Effector memory CD8-positive, alpha-beta T cell (primary cell): ENCODE results near the gene LIPH.
"Not testable (repeated sequence)": the region's sequence is repeated elsewhere in the genome, so short reads cannot be mapped to it uniquely, and the experiment has no call there.

Source experiments
- ATAC-seq: fragments of 150-1000 bp; cut with Tn5 transposase; replicated peaks from 2 replicates; pipeline ENCODE4 v1.10.0; 2021; ENCODE audit warnings: mild to moderate bottlenecking, moderate library complexity
- DNase-seq, 3 experiments: peaks; one replicate each; pipeline ENCODE4 v3.0.0; 2021
- H3K27ac Mint-ChIP-seq, 2 donors: one replicate each; pipeline ENCODE4 v1.8.0; 2022; ENCODE audit warnings: mild to moderate bottlenecking in 2 of 2, mixed read lengths in 2 of 2, moderate library complexity in 2 of 2
- H3K27me3 Mint-ChIP-seq, 2 donors: one replicate each; pipeline ENCODE4 v1.8.0; 2022; ENCODE audit warnings: mixed read lengths in 2 of 2
- H3K36me3 Mint-ChIP-seq: one replicate; pipeline ENCODE4 v1.8.0; 2022; ENCODE audit warnings: mild to moderate bottlenecking, moderate library complexity, mixed read lengths; ENCODE audit not compliant: insufficient read depth
- H3K4me1 Mint-ChIP-seq, 2 donors: one replicate each; pipeline ENCODE4 v1.8.0; 2022; ENCODE audit warnings: low read depth in 2 of 2, mixed read lengths in 2 of 2
- H3K4me3 Mint-ChIP-seq, 2 donors: one replicate each; pipeline ENCODE4 v1.8.0; 2022; ENCODE audit warnings: mild to moderate bottlenecking in 2 of 2, mixed read lengths in 2 of 2, moderate library complexity in 2 of 2
- H3K9me3 Mint-ChIP-seq, 2 donors: one replicate each; pipeline ENCODE4 v1.8.0; 2022; ENCODE audit warnings: mixed read lengths in 2 of 2
- total RNA-seq, 9 experiments: gene quantifications; one replicate each; lab custom pipeline; 2026; lab: John Stamatoyannopoulos, UW

LIPH gene
- 0 to 0.60 (median 0) reads per million in 9 experiments for total RNA-seq

DNA sequence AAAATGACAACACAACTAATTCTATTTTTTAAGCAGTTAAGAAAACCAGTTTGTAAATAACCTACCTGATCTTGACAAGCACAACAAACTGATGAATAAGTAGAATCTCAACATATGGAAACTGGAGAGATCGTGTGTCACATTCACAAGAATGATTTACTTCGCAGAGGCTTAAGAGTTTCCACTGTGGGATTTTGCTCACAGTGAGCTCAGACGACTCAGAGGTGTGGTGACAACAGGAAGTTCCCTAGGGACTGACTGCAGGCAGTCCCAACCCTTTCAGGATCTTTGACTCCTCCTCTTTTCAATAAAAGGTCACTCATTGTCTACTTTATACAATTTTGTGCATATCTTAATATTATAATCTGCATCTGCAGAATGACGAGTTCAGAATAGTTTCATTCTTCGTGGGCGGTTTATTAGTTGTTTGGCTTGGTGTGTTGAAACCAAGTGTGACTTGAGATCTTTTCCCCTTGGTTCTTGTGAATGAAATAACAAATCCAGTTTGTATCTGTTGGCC, at the start of gene LIPH:
TSS of gene LIPH (minus strand) at position 231 of the 520 bp plus-strand sequence. CDS start at position 114, 117 bp downstream.
- DNase-seq (no peak), ATAC-seq (no peak)
- no peak within 1 kb of the TSS for H3K27ac Mint-ChIP-seq
- peaks cover 0 to 7% of the 10 kb centered on the region in 2 donors for H3K4me1 Mint-ChIP-seq
- H3K9me3 Mint-ChIP-seq, result no peaks in the 10 kb centered on the region
- no peaks in the 10 kb centered on the region for H3K36me3 Mint-ChIP-seq
- no peaks in the 10 kb centered on the region for H3K27me3 Mint-ChIP-seq
- H3K4me3 Mint-ChIP-seq, result no peak within 1 kb of the TSS

DNA sequence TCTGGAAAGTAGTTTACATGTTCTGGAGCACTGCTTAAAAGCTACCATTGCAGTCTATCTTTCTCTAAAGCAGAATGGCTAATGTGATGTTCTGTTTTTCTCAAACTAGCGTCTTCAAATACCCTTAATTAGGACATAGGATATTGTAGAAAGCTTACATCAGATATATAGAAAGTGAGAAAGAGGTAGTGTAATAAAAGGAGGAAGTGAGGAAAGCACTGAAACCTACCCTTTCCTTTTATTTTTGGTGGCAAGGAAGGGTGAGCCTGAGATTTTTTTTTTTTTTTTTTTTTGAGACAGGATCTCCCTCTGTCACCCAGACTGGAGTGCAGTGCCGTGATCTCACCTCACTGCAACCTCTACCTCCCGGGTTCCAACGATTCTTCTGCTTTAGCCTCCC, 43.1 kb upstream of the LIPH start:
- peaks cover 78% of the 10 kb centered on the region for H3K36me3 Mint-ChIP-seq
- peak overlapping the region in 1 of 2 donors; percentile 24 for H3K27ac Mint-ChIP-seq
- peaks cover 4 to 9% of the 10 kb centered on the region in 2 donors for H3K4me1 Mint-ChIP-seq
- H3K4me3 Mint-ChIP-seq, result no peak overlapping the region
- DNase-seq (no peak), ATAC-seq (peak; percentile 29)
- H3K27me3 Mint-ChIP-seq, result no peaks in the 10 kb centered on the region
- no peaks in the 10 kb centered on the region for H3K9me3 Mint-ChIP-seq

DNA sequence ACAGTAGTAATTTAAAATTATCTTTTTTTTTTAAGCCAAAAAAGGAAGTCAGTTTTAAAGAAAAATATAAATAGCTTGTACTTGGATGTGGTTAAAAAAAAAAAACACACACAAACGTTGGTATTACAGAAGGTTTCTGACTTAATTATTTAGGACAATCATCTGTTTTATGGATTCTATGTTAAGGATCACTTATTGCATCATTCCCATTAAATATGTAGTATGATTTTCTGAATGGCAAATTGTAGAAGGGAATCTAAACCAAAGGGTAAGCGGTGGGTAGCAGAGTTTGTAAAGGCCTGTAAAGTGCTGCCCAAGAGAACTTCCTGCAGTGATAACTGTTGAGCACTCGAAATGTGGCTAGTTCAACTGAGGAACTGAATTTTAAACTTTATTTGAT, 41.7 kb upstream of the LIPH start:
- H3K36me3 Mint-ChIP-seq, result peaks cover 71% of the 10 kb centered on the region

DNA sequence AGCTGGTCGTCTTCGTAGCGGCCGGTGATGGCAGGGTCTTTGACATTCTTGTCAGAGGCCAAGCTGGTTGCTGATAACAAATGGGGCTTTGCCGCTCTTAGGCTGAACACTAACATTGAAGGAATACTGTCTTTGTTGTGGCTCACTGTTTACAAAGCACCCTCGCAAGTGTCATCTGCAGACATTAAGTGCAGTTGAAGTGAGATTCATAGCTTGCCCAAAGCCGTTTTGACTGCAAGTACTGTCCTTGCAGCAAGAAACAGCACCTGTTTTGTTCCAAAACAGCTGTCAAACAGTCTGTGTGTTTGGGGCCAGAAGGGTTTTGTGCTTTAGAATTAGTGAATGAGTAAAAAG, 34.3 kb upstream of the LIPH start:
- ATAC-seq (peak; percentile 3), DNase-seq (no peak)
- Mint-ChIP-seq H3K9me3 (no peaks in the 10 kb centered on the region), H3K36me3 (peaks cover 61% of the 10 kb centered on the region), H3K27ac (peak overlapping the region; percentile 91 to 96), H3K27me3 (no peaks in the 10 kb centered on the region), H3K4me1 (peaks cover 36 to 43% of the 10 kb centered on the region in 2 donors), H3K4me3 (peak overlapping the region; percentile 74 to 77)

More for the DNA sequence above, 41.7 kb upstream of the LIPH start:
- peaks cover 4% of the 10 kb centered on the region in 2 donors for H3K4me1 Mint-ChIP-seq
- H3K27ac Mint-ChIP-seq, result no peak overlapping the region
- DNase-seq (no peak), ATAC-seq (no peak)
- no peaks in the 10 kb centered on the region for H3K27me3 Mint-ChIP-seq
- no peak overlapping the region for H3K4me3 Mint-ChIP-seq
- H3K9me3 Mint-ChIP-seq, result no peaks in the 10 kb centered on the region

DNA sequence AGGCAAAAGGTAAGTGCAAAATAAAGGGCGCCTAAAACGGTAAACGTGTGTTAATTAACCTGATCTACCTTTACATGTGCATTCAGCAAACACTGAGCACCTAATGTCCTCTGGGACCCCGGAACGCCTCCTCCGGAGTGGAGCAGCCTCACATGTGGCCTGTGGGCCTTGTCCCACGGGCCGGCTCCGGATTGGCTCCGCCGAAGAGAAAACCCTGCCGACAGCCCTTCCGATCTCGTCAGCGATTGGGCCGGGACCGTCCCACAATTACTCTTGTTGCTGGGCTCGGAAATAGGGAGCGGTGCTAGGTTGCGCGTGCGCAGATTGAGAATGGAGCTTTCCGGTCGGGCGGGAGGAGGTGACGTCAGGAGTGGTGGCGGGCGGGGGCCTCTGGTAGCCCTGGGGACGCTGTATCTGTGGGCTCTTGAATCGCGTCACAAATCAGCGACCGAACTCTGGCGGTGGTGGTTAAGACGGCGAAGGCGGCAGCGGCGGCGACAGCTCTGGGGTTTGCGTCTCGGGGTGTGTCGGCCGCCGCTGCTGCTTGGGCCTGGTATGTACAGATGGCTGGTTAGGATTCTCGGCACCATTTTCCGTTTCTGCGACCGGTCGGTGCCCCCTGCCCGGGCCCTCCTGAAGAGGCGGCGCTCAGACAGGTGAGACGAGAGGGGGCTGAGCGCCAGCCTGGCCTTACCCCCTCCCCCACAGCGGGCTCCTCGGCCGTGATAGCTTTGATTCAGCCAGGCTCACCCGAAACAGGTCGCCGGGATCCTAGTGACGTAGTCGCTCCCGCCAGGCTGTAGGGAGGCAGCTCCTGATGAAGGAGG, 33.7 kb upstream of the LIPH start, which contains the start of gene SENP2:
TSS of gene SENP2 (plus strand) at position 437 of the 827 bp plus-strand sequence. CDS start at position 556, 119 bp downstream.
- Mint-ChIP-seq H3K36me3 (peaks cover 55% of the 10 kb centered on the region), H3K9me3 (no peaks in the 10 kb centered on the region), H3K4me1 (peaks cover 36 to 43% of the 10 kb centered on the region in 2 donors), H3K4me3 (peak within 1 kb of the TSS; percentile 74 to 77), H3K27me3 (no peaks in the 10 kb centered on the region), H3K27ac (peak within 1 kb of the TSS; percentile 91 to 96)
- peak; percentile 99 to 100 (median 99) for DNase-seq
- ATAC-seq, result peak; percentile 84

DNA sequence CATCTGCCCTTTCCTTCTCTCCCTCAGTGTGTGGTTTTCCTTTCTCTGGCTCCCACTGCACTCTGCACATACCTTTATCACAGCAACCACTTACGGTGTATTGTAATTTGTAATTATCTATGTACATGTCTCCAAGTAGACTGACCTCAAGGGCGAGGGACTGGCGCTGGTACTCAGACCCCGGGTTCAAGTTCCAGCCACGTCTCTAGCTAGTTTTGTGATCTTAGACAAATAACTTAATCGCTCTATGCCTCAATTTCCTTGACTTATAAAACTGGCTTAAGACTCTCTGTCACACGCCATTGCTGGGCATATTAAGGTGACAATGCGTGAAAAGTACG, 33.1 kb upstream of the LIPH start:
- H3K4me1 Mint-ChIP-seq, result peaks cover 36 to 42% of the 10 kb centered on the region in 2 donors
- no peaks in the 10 kb centered on the region for H3K27me3 Mint-ChIP-seq
- H3K36me3 Mint-ChIP-seq, result peaks cover 52% of the 10 kb centered on the region
- peak overlapping the region; percentile 74 to 77 for H3K4me3 Mint-ChIP-seq
- peak in 1 of 3 experiments; percentile 5 for DNase-seq
- ATAC-seq, result no peak
- H3K9me3 Mint-ChIP-seq, result no peaks in the 10 kb centered on the region
- H3K27ac Mint-ChIP-seq, result peak overlapping the region; percentile 91 to 96

DNA sequence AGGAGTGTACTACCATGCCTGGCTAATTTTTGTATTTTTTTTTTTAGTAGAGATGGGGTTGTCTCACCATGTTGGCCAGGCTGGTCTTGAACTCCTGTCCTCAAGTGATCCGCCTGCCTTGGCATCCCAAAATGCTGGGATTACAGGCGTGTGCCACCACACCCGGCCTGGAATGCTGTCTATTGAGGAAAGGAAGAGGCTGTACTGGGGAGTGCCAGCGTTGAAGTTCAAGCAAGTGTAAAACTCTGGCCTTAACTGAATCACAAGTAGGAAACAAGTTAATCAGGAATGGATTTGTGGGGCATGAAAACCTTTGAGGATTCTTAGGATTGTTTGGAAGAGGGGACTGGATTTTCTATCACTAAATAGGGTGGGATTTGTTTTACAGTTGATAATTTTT, 32.3 kb upstream of the LIPH start:
- ATAC-seq, result no peak
- H3K27ac Mint-ChIP-seq, result peak overlapping the region in 1 of 2 donors; percentile 91

DNA sequence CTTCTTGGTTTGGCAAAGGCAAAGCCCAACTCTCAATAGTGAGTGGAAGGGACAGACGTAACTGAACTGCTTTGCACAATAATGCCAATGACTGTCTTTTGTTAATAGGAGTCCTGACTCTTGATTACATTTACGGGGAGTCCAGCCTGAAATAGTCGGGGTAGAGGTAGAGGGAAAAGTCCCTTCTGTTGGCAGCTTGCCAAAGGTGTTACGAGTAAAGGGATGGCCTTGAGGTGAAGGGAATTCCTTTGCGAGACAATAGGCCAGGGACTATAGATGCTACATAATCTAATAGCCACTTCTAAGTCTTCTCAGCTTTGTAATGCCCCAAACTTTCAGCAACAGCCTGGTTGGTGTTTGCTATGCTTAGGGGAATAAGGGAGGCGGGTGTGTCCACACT, 31.5 kb upstream of the LIPH start:
- Mint-ChIP-seq H3K4me3 (peak overlapping the region in 1 of 2 donors; percentile 54), H3K36me3 (peaks cover 45% of the 10 kb centered on the region), H3K4me1 (peaks cover 35 to 41% of the 10 kb centered on the region in 2 donors), H3K9me3 (no peaks in the 10 kb centered on the region), H3K27ac (peak overlapping the region in 1 of 2 donors; percentile 79), H3K27me3 (no peaks in the 10 kb centered on the region)
- no peak for DNase-seq
- no peak for ATAC-seq

More for the DNA sequence above, 32.3 kb upstream of the LIPH start:
- peaks cover 36 to 42% of the 10 kb centered on the region in 2 donors for H3K4me1 Mint-ChIP-seq
- no peak for DNase-seq
- peak overlapping the region; percentile 57 to 74 for H3K4me3 Mint-ChIP-seq
- H3K36me3 Mint-ChIP-seq, result peaks cover 48% of the 10 kb centered on the region
- H3K27me3 Mint-ChIP-seq, result no peaks in the 10 kb centered on the region
- no peaks in the 10 kb centered on the region for H3K9me3 Mint-ChIP-seq

DNA sequence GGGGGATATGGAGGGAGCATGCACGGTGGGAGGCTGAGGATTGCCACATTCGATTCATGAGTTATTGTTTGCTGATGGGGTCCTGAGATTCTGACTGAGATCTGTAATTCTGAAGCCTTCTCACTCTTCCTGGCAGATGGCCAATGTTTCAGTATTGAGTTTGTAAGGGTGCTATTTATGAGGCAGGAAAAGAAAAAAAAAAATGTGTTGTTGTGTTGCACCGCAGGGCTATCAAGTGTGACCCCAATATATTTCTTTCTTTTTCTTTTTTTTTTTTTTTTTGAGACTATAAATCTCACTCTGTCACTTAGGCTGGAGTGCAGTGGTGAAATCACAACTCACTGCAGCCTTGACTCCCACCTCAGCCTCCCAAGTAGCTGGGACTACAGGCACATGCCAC, 30.5 kb upstream of the LIPH start:
- peak; percentile 55 to 61 (median 56) for DNase-seq
- peak overlapping the region; percentile 52 to 54 for H3K4me3 Mint-ChIP-seq
- H3K36me3 Mint-ChIP-seq, result peaks cover 37% of the 10 kb centered on the region
- no peaks in the 10 kb centered on the region for H3K27me3 Mint-ChIP-seq
- ATAC-seq, result peak; percentile 31
- H3K4me1 Mint-ChIP-seq, result peaks cover 27 to 34% of the 10 kb centered on the region in 2 donors
- H3K9me3 Mint-ChIP-seq, result no peaks in the 10 kb centered on the region
- H3K27ac Mint-ChIP-seq, result peak overlapping the region; percentile 72 to 79

DNA sequence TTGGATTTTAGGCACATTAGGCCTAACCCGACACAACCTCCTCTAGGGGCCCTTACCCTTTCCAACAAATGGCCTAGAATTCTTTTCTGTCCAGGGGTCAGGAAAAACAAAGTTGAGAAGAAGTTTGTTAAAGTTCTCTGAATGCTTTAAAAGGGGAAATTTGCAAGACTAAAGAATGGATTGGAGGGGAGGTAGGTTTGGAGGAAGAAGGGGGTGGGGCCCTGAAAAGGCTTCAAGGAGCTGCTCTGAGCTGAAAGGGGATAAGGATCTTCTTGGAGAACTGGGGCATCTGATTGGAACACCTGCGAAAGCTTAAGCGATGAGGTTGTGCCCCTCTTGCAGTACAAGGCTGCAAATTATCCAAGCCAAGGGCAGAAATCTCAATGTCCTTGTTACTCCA, 29.8 kb upstream of the LIPH start:
- no peak for ATAC-seq
- Mint-ChIP-seq H3K36me3 (peaks cover 32% of the 10 kb centered on the region), H3K4me3 (peak overlapping the region in 1 of 2 donors; percentile 54), H3K27me3 (no peaks in the 10 kb centered on the region), H3K4me1 (peaks cover 27 to 32% of the 10 kb centered on the region in 2 donors), H3K9me3 (no peaks in the 10 kb centered on the region), H3K27ac (peak overlapping the region; percentile 72 to 79)
- DNase-seq, result no peak

DNA sequence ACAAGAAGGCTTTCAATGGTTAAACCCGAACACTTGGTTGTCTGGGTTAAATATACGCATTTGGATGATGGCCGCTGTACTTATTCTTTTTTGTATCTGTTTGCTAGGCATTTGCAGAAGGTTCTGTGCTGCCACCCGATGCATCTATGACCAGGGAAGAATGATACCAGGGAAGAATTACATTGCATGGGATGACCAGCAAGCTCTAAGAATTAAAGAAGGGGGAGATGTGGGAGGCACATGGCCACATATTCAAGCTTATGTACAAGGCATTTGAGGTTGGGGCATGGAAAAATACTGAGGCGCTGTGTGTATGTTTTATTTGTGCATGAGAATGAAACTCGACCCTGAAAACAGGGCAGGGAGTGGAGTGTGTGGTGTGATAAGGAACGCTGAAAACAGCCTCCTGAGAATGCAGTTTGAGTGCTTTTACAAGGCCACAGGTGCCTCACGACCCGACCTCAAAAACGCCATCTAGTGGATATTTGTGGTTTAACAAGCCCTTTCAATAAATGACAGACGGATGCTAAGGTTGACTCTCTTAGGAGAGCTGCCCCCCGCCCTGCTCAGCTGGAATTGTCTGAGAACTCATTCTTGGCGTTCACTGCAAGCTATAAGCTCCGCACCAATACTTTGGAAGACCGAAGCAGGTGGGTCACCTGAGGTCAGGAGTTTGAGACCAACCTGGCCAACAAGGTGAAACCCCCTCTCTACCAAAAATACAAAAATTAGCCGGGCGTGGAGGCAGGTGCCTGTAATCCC, 22.9 kb upstream of the LIPH start:
- H3K9me3 Mint-ChIP-seq, H3K4me1 Mint-ChIP-seq, H3K4me3 Mint-ChIP-seq, H3K36me3 Mint-ChIP-seq, H3K27me3 Mint-ChIP-seq: not testable (repeated sequence)
- DNase-seq, result peak; percentile 54 to 61 (median 58)
- H3K27ac Mint-ChIP-seq, result peak overlapping the region in 1 of 2 donors; percentile 16
- ATAC-seq, result peak; percentile 97

DNA sequence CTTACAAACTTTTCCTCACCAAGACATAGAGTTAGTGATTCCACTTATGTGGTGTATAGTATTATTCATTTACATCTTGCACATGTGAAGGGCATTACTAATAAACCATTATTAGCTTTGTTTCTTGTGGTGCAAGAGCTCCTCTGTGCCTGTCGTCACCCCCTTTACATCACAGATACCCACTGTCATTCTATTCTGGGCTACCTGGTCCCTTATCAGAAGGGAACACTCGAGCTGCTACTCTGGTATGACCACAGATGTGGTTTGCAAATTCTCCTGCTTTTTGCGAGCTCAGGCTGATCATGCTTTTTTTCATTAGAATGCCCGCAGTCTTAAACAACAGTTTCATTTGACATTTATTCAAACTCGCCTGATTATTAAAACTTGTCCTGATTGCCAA, 19.8 kb upstream of the LIPH start:
- Mint-ChIP-seq H3K36me3 (peaks cover 3% of the 10 kb centered on the region), H3K27me3 (no peaks in the 10 kb centered on the region), H3K4me3 (no peak overlapping the region), H3K4me1 (peaks cover 4 to 7% of the 10 kb centered on the region in 2 donors), H3K9me3 (no peaks in the 10 kb centered on the region), H3K27ac (no peak overlapping the region)
- DNase-seq (no peak), ATAC-seq (no peak)

DNA sequence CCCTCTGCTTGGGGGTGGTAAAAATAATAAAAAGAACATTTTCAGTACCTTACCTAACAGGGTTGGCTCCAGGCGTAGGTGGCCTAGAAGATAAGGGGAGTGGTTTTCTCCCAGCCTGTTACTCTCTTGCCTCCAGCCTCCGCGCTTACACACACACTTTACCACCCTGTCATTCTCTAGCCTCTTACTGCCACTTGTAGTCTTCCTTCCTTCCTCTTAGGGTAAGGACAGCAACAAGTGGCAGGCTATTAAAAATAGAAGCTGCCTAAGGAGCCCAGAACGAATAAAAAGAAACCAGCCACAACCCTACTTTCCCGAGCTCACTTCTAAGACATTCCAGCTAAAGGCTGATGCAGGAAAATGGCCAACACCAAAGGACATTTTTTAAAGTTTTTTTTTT, 9.6 kb upstream of the LIPH start:
- no peak for DNase-seq
- Mint-ChIP-seq H3K4me1 (peaks cover 4 to 10% of the 10 kb centered on the region in 2 donors), H3K27me3 (peaks cover 10 to 25% of the 10 kb centered on the region in 2 donors), H3K9me3 (no peaks in the 10 kb centered on the region), H3K4me3 (no peak overlapping the region), H3K27ac (no peak overlapping the region), H3K36me3 (peaks cover 3% of the 10 kb centered on the region)
- no peak for ATAC-seq
